GM21526 (cell line): ENCODE measurements around the gene NMB.
A peak's percentile ranks its signal among the peaks of the same experiment; 100 is the strongest.
"Not testable (repeated sequence)": the region's sequence is repeated elsewhere in the genome, so short reads cannot be mapped to it uniquely, and the experiment has no call there.

Experiments
- ATAC-seq: cut with Tn5 transposase; IDR thresholded peaks from one replicate; pipeline ENCODE4 v1.9.1; 2021; ENCODE audit warnings: moderate library complexity; ENCODE audit not compliant: unreplicated experiment, low FRiP score

NMB gene

DNA sequence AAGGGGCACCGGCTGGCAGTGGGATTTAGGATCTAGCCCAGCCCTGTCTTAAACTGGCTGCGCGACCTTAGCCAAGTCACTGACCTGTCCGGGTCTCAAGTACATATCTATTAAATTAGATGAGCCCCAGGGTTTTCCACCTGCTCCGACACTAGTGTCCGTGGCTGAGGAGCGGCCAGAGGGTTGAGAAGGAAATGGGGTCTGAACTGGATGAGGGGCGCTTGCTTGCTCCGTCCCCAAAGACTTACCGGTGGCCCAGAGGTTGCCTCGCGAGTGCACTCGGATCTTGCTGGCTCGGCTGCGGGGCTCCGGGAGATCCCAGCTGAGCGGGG lies 285 bp downstream of the NMB start:
- ATAC-seq = no peak

DNA sequence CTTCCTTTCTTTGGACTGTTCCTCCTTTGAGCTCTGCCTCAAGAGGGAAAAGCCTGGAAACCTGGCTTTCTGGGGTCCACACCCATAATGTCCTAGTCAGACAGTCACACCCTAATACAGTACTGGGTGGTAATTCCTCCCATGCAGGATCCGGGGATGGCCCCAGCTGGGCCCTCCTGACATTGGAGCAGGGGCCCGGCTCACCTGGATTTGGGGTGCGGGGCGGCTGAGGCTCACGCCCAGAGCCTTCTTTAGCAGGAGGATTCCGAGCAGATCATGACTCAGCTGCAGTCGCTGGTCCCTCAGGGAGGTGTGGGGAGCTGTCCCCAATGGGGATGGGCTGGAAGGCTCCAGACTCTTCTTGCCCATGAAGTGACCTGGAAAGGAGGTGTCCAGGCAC lies 1.0 kb downstream of the NMB start:
- no peak for ATAC-seq

DNA sequence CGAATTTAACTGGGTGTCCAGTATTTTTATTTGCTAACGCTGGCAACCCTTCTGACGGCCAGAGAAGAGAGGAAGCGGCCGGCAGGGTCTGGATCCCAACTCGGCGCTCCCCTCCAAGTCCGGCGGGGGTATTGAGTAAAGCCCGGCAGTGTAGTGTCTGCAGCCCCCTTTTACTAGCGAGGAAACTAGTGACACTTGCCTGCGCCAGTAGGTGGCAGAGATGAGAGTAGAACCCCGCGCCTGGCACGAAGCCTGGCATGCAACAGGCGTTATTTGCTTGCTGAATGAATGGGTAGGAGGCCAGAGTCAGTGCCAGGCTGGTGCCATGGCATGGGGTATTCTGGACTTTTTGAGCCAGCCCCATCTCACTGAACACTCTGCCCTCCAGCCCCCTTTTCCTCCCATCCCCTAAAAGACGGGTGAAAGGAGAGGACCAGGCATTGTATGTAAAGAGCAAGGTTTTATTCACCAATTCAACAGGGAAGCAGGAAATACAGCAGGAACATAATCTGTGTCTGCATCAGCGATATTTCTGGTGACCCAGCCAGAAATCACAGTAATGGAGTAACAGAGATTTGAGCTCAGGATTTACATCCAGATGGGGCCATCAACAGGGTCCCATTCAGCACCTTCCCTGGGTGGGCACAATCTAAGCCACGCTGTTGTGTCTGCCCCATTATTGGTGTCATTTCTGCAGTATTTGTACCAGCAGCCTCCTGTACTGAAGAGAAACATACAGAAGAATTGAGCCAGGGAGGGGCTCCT lies 3.1 kb downstream of the NMB start:
- ATAC-seq = peak; percentile 36

DNA sequence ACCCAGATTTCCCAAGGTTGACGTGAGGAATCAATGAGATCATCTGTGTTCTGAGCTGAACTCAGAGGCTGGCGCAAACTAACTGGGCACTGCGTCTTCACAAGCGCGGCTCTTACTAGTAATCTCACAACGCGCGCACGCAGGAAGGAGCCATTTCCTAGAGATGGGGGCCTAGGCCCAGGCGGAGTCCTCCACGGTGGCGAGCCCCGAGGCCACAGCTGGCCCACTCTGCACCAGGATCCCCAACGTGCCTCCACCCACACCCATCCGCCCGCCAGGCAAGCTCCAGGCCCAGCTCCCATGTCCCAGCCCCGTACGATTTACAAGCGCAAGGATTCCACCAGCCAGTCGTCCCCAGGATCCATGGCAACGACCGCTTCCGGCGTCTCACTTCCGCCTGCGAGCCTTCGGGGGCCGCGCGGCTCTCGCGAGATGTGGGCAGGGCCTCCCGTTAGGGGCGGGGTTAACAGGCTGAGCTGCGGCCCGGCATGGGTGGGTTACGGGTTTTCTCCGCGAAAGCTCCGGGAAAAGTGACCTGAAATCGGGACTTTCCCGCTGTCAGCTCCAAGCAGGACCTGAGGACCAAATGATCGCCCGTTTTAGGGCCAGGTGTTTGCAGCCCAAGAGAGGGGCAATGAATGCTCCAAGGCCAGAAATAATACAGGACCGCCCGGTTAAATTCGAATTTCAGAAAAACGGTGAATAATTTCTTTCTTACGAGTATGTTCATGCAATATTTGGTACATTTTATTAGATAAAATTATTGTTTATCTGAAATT lies 3.9 kb downstream of the NMB start, which contains the start of gene WDR73:
WDR73 (minus strand) TSS at position 374 of the 779 bp plus-strand sequence; CDS start at position 365, 9 bp downstream.
- peak; percentile 78 for ATAC-seq

DNA sequence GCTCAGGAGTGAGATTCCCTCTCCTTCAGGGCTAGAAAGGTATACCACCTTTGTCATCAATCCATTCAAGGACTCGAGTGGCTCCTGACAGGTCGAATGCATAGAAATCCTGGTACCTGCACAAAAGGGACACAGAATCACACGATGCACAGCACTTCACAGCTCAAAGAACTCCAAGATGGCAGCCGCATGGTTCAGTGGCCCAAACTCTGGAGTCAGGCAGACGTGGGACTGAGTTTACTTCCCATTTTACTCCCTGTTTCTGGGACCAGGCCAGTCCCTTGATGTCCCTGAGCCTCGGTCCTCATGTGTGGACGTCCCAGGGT lies 4.5 kb downstream of the NMB start:
- ATAC-seq = no peak

DNA sequence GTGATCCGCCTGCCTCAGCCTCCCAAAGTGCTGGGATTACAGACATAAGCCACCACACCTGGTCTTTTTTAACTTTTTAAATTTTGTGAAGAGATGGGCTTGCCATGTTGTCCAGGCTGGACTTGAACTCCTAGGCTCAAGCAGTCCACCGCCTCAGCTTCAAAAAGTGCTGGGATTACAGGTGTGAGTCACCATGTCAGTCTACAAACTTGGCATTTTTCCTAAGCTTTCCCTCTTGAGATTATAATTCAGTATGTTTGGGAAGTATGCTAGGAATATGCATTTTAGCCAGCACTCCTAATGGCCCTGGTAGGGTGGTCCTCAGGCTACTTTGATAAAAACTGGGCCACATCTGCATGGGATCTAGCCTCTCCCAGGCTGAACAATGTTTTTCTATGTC lies 8.3 kb downstream of the NMB start:
- no peak for ATAC-seq

DNA sequence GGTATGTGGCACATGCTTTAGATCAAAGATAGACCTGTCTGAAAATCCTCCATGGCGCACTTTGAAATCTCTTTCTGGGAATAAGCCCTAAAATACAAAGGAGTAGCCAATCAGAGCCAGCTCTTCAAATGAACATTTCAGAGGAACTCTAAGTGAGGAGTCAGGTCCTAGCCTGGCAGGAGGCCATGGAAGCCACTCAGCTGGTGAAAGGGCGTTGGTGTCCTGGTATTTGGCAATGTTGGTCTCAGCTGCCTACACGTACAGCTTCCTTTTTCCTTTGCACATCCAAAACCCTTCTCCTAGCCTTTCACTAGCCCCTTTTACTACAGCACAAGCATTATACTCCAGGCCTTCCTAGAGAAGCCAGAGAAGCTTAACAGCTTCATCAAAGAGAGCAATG lies 9.5 kb downstream of the NMB start:
- no peak for ATAC-seq

DNA sequence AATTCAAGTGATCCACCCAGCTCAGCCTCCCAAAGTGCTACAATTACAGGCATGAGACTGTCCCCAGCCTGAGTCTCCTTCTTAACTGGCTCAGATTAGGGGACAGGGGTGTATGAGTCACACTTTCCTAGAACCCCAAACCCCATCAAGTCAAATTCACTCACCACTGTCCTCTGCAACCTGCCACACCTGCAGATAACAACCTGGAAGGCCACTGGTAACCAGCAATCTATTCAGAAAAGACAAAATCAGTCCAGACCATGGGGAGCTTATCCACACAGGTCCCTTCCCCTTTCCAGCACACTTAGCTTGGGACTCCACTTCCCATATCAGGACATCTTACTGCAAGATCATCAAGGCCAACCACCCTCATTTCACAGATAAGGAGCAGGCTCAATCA lies 10.3 kb downstream of the NMB start:
- no peak for ATAC-seq

DNA sequence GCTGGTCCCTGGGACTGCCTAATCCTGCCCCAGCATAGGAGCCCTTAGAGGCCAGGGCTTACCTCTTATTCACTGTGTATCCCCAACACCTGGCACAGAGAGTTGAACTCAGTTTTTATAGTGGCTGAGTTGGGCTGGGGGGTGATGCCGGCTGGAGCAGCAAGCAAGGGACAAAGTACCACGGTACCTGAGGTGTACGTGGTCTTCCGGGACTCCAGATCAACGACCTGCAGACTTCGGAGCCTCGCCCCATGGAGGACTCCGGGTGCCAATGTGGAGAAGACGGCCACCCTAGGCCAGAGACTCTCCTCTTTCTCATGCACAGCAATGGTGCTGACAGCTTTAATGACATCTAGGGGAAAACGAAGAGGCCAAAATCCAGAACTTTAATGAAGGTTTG lies 12.0 kb downstream of the NMB start:
- no peak for ATAC-seq

DNA sequence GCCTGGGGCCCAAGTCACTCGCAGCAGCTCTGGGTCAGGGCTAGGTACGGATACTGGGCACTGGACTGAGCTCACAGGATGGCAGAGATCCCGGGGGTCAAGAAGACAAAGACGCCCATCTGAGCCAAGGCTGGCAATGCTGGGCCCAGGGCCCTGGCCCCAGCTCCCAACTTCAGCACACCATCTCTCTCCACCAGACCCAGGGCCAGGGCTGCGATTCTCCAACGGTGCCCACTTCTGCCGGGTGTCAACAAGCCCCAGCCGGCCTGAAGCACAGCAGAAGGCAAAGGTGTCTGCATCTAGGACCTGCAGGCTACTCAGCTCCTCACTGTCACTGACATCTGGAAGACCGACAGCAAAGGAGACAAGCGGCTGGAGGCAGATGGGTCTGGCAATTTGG lies 12.5 kb downstream of the NMB start:
- no peak for ATAC-seq

DNA sequence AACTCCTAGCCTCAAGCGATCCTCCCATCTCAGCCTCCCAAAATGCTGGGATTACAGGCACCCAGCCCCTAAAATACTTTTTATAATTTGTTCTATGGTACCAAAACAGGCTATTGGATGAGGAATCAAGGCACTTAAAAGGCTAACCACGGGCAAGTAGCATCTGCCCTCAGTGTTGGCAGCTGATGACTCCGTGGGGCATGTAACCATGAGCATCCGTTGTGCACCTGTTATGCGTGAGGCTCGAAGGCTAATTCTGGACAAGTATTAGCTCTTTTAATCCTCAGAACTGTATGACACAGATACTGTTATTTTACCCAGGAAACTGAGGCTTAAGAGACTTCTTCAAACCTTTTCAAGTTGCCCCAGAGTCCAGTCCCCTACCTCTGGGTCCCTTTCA lies 14.2 kb downstream of the NMB start:
- no peak for ATAC-seq

DNA sequence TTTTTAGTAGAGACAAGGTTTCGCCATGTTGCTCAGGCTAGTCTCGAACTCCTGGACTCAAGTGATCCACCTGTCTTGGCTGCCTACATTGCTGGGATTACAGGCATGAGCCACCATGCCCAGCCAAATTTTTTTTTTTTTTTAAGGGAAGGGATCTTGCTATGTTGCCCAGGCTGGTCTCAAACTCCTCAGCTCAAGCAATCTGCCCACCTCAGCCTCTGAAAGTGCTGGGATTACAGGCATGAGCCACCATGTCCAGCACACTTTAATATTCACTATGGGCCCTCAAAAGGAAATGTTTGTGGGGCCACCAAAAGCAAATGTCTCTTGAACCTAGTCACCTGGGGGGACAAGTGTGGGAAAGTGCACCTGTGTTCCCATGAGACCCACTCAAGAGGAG lies 15.4 kb downstream of the NMB start:
- ATAC-seq = not testable (repeated sequence)

DNA sequence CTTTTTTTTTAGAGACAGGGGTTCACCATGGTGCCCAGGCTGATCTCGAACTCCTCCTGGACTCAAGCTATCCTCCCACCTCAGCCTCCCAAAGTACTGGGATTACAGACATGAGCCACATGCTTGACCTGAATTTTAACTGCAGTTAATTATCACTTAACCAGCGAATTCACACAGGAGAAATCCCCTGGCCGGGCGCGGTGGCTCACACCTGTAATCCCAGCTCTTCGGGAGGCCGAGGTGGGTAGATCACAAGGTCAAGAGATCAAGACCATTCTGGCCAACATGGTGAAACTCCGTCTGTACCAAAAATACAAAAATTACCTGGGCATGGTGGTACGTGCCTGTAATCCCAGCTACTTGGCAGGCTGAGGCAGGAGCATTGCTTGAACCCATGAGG lies 16.1 kb downstream of the NMB start:
- not testable (repeated sequence) for ATAC-seq

DNA sequence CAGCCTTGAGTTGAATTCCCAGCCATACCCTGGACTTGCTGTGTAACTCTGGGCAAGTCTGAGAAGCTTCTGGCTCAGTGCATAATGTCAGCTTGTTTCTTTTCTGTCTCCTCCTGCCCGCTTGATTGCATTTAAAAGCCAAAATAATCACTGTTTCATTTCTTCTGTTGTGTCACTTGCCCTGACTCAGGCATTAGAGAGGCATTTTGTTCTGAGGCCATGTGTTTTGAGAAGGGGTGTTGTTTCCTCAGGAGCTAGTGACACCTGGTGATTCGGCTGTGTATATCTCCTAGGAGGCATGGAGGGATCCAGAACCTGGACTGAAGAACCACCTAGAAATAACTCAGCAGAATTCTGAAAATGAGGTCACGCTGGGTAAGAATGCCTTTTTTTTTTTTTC lies 19.9 kb downstream of the NMB start:
- ATAC-seq = no peak

DNA sequence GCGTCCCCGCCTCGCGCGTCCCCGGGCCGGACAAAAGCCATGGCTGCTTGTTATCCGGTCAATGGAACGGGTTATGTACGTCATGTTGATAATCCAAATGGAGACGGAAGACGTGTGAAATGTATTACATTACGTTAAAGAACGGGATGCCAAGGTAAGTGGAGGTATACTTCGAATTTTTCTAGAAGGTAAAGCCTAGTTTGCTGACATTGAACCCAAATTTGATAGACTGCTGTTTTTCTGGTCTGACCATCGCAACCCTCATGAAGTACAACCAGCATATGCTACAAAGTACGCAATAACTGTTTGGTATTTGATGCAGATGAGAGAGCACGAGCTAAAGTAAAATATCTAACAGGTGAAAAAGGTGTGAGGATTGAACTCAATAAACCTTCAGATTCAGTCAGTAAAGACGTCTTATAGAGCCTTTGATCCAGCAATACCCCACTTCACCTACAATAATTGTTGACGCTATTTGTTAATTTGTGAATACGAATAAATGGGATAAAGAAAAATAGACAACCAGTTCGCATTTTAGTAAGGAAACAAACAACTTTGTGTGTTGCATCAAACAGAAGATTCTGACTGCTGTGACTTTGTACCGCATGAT lies 23.7 kb downstream of the NMB start:
- no peak for ATAC-seq

DNA sequence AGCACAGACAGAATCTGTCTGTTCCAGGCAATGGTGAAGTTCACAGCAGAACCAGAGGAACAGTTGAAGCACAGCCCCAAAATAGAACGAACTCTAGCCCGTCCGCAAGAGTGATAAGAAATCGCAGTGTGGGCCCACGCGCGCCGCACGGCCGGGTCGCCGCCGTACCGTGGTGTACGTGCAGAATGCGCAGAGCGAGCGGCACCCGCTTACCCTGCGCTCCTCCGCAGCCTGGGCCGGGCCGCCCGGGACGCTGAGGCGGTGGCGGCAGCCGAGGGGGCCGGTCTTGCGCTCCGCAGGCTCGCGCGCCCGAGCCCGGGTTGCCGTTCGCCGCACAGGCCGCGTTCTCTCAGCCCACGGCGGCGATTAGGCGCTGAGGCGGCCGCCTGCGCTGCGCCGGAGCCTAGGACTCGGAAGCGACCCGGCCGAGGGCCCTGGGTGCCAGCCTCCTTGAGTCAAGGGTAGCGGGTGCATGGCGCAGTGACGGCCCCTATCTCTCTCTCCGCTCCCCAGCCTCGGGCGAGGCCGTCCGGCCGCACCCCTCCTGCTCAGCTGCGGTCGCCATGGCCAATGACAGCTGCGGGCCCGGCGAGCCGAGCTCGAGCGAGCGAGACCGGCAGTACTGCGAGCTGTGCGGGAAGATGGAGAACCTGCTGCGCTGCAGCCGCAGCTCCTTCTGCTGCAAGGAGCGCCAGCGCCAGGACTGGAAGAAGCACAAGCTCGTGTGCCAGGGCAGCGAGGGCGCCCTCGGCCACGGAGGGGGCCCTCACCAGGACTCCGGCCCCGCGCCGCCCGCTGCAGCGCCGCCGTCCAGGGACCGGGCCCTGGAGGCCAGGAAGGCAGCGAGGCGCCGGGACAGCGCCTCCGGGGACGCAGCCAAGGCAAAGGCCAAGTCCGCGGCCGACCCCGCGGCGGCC lies 24.4 kb downstream of the NMB start:
- peak; percentile 41 for ATAC-seq

DNA sequence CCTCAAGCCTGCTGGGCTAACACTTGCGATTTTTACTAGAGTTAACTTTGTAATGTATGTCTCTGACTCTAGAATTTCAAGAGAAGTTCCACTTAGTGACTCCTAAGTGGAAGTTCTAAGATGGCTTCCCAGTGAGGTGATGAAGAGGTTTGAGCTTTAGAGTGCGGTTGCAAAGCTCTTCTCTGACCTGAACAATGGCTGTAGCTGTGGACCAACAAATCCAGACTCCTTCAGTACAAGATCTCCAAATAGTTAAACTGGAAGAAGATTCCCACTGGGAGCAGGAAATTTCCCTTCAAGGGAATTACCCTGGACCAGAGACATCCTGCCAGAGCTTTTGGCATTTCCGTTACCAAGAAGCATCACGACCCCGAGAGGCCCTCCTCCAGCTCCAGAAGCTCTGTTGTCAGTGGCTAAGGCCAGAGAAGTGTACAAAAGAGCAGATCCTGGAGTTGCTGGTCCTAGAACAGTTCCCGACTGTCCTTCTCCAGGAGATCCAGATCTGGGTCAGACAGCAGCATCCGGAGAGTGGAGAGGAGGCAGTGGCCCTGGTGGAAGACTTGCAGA lies 26.2 kb downstream of the NMB start:
- no peak for ATAC-seq

DNA sequence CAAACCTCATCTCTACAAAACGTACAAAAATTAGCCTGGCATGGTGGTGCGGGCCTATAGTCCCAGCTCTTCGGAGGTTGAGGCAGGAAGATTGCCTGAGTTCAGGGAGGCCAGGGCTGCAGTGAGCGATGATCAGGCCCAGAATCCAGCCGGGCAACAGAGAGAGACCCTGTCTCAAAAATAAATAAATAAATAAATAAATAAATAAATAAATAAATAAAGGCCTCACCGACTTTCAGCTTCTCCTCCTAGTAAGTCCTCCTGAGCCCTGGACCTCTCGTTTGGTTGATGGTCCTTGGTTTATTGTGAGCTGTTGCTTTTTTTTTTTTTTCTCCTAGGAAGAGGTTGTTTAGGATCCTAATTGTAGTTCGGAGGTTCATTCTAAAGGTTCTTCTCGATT lies 29.0 kb downstream of the NMB start:
- no peak for ATAC-seq

DNA sequence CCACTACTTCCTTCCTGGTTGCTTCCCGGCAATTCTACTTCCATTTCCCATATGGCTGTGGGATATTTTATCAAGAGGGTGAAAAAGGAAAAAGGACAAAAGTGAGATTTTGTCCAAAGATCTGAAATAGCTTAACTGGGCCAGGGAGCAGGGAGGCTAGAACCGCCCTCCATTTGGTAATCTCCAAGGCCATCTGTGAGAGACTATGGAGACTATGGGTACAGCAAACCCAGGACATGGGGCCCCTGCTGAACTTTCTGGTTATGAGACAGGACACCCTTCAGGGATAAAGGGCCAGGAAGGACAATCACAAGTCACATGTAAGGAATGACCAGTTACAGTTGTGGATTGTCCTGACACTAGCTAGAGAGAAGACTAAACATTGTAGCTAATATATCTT lies 32.9 kb downstream of the NMB start:
- no peak for ATAC-seq

DNA sequence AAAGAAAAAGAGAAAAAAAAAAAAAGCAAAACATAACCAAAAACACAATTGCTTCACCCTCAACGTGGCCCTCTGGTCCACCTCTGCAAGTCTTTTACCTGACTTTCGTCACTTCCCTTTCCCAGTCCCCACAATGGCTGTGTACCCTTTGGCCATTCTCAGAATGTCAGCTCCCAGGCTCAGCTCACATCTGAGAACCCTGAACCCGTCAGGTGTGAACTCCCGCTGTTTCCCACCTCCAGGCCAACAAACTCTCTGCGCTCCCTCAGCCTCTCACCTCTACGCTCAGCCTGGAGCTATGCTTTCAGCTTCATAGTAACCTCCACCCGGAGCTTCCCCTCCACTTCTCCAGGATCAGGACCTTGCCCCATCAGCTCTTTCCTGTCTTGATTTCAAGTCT lies 33.6 kb downstream of the NMB start:
- no peak for ATAC-seq
